ENCODE measurements around the gene PDIA5.

GRCh38 chr3:123159926-123160635 is 93.3 kb downstream of the PDIA5 start:
- TF ChIP-seq CTCF (IDR thresholded peaks at IDR 0.05) (no peak), POLR2AphosphoS5 (IDR thresholded peaks at IDR 0.05) (no peak)

Measured in sigmoid colon (tissue), 4 donors.